Activated CD8-positive, alpha-beta T cell treated with anti-CD3 and anti-CD28 coated beads for 36 hours (primary cell): Measurements from ENCODE around the gene USP28. TPM values are rescaled to one million over a fixed set of nuclear protein-coding genes. Genes with fewer than 3 reads are reported as not detected.

Experiments used
- ATAC-seq: fragments of 200-7000 bp; cut with Tn5 transposase; one replicate; pipeline ENCODE4 v1.10.0; 2021; ENCODE audit warnings: mild to moderate bottlenecking, moderate library complexity
- CTCF ChIA-PET: fragments of 350-600 bp; sonication (Branson Sonifier 250); formaldehyde crosslinking; loops from one replicate; lab custom pipeline; 2021; ENCODE audit warnings: antibody characterized with exemption; lab: Charles Lee
- POLR2A ChIA-PET: fragments of 350-600 bp; sonication (Branson Sonifier 250); formaldehyde crosslinking; loops from one replicate; lab custom pipeline; 2021; ENCODE audit warnings: antibody characterized with exemption; lab: Charles Lee
- DNase-seq: peaks from one replicate; pipeline ENCODE4 v3.0.0-alpha.2; 2020
- H3K27ac Mint-ChIP-seq: one replicate; pipeline ENCODE4 v1.8.0; 2021; ENCODE audit warnings: mild to moderate bottlenecking, mixed read lengths
- H3K27me3 Mint-ChIP-seq: one replicate; pipeline ENCODE4 v1.8.0; 2021; ENCODE audit warnings: mixed read lengths
- H3K36me3 Mint-ChIP-seq: one replicate; pipeline ENCODE4 v1.8.0; 2021; ENCODE audit warnings: low read depth, mixed read lengths
- H3K4me1 Mint-ChIP-seq: one replicate; pipeline ENCODE4 v1.8.0; 2021; ENCODE audit warnings: low read depth, mixed read lengths
- H3K4me3 Mint-ChIP-seq: one replicate; pipeline ENCODE4 v1.8.0; 2021; ENCODE audit warnings: mild to moderate bottlenecking, moderate library complexity, mixed read lengths
- H3K9me3 Mint-ChIP-seq: one replicate; pipeline ENCODE4 v1.8.0; 2021; ENCODE audit warnings: mixed read lengths
- intact Hi-C: fragments of 100-400 bp; cut with micrococcal nuclease; formaldehyde crosslinking; loops from one replicate; pipeline ENCODE4 v1.10.0; 2022
- total RNA-seq, 2 experiments: library from RNA; stranded (reverse); gene quantifications; one replicate each; pipeline ENCODE4 v1.2.3, GENCODE V29; 2021
- TF ChIP-seq, protein P1 (sequence below): fragments of 200-600 bp; IDR thresholded peaks from one replicate; pipeline ENCODE4 v1.8.0; 2022; ENCODE audit warnings: antibody characterized with exemption, mild to moderate bottlenecking

USP28 gene
- total RNA-seq, 2 experiments from 2014 or later, result 40.3 to 41.9 TPM

DNA sequence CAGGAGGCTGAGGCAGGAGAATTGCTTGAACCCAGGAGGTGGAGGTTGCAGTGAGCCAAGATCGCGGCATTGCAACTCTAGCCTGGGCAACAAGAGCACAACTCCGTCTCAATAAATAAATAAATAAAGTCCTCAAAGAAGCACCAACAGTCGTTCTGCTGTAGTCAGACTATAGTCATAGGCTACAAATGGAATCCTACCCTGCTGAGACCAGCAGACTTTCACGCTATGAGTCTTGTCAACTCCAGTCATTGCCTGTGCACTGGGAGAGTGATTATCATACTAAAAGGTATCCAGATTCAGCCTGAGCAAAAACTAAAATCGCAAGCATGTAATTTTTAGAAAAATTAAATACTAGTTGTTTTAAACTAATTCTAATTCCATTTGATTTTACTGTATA lies 19.6 kb downstream of the USP28 start:
- CTCF ChIA-PET, result no interaction called here
- ATAC-seq, result no peak

DNA sequence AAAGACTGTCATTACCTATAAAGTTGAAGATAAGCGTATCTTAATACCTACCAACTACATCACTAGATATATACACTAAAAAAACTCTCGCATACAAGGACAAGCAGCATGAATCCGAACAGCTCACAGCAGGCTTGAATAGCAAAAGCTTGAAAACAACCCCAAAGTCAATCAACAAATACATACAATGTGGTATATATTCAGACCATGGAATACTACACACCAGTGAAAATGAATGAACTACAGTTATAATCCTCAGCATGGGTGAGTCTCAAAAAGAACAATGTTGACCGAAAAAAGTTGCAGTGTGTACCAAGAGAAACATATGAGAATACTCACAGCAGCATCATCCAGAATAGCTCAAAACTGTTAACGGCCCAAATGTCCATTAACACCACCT lies 25.2 kb downstream of the USP28 start:
- Mint-ChIP-seq H3K9me3 (no peaks in the 10 kb centered on the region), H3K4me1 (no peaks in the 10 kb centered on the region), H3K27ac (no peak overlapping the region), H3K4me3 (no peak overlapping the region), H3K27me3 (no peaks in the 10 kb centered on the region), H3K36me3 (peaks cover 36% of the 10 kb centered on the region)
- intact Hi-C loops, result no loop called here
- ChIA-PET CTCF (no interaction called here), POLR2A (interaction anchor here (0.7 kb wide), 1 partner anchor 9 kb away, joined by 3 read pairs; no protein-coding TSS in a partner anchor)
- ATAC-seq (no peak), DNase-seq (no peak)
- TF ChIP-seq, protein P1, sequence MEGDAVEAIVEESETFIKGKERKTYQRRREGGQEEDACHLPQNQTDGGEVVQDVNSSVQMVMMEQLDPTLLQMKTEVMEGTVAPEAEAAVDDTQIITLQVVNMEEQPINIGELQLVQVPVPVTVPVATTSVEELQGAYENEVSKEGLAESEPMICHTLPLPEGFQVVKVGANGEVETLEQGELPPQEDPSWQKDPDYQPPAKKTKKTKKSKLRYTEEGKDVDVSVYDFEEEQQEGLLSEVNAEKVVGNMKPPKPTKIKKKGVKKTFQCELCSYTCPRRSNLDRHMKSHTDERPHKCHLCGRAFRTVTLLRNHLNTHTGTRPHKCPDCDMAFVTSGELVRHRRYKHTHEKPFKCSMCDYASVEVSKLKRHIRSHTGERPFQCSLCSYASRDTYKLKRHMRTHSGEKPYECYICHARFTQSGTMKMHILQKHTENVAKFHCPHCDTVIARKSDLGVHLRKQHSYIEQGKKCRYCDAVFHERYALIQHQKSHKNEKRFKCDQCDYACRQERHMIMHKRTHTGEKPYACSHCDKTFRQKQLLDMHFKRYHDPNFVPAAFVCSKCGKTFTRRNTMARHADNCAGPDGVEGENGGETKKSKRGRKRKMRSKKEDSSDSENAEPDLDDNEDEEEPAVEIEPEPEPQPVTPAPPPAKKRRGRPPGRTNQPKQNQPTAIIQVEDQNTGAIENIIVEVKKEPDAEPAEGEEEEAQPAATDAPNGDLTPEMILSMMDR, result no peak

More for the DNA sequence above, 19.6 kb downstream of the USP28 start:
- no peaks in the 10 kb centered on the region for H3K9me3 Mint-ChIP-seq
- no peaks in the 10 kb centered on the region for H3K27me3 Mint-ChIP-seq
- no peak overlapping the region for H3K4me3 Mint-ChIP-seq
- peaks cover 6% of the 10 kb centered on the region for H3K4me1 Mint-ChIP-seq
- POLR2A ChIA-PET, result no interaction called here
- no peak for DNase-seq
- peaks cover 18% of the 10 kb centered on the region for H3K36me3 Mint-ChIP-seq
- TF ChIP-seq, protein P1, result no peak
- intact Hi-C loops, result no loop called here
- no peak overlapping the region for H3K27ac Mint-ChIP-seq

GRCh38 chr11:113849713-113850112 lies 25.7 kb downstream of the USP28 start:
- no peaks in the 10 kb centered on the region for H3K4me1 Mint-ChIP-seq
- intact Hi-C loops, result no loop called here
- TF ChIP-seq, protein P1, result no peak
- ChIA-PET CTCF (no interaction called here), POLR2A (interaction anchor here (0.7 kb wide), 1 partner anchor 9 kb away, joined by 3 read pairs; no protein-coding TSS in a partner anchor)
- no peak overlapping the region for H3K27ac Mint-ChIP-seq
- no peak overlapping the region for H3K4me3 Mint-ChIP-seq
- no peak for DNase-seq
- H3K9me3 Mint-ChIP-seq, result no peaks in the 10 kb centered on the region
- no peaks in the 10 kb centered on the region for H3K27me3 Mint-ChIP-seq
- H3K36me3 Mint-ChIP-seq, result peaks cover 36% of the 10 kb centered on the region
- no peak for ATAC-seq

DNA sequence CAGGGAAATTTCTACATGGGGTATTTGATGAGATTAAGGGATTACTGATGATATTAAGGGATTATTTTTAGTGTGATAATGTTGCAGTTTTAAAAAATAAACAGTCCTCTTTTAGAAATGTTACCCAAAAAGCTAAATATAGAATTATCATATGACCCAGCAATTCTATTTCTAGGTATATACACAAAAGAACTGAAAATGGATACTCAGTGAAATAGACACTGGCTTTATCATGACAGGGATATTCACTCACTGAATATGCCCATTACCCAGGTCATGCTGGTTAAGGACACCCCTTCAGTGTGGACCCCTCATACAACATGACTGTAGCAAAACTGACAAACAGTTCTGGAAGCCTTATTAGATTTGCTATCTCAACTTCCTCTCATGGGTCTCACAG lies 27.8 kb downstream of the USP28 start:
- H3K4me3 Mint-ChIP-seq, result no peak overlapping the region
- CTCF ChIA-PET, result no interaction called here
- TF ChIP-seq, protein P1, result no peak
- H3K4me1 Mint-ChIP-seq, result no peaks in the 10 kb centered on the region
- no peak overlapping the region for H3K27ac Mint-ChIP-seq
- H3K36me3 Mint-ChIP-seq, result peaks cover 35% of the 10 kb centered on the region
- POLR2A ChIA-PET, result no interaction called here
- no peaks in the 10 kb centered on the region for H3K9me3 Mint-ChIP-seq
- no peaks in the 10 kb centered on the region for H3K27me3 Mint-ChIP-seq
- intact Hi-C loops, result no loop called here
- ATAC-seq, result no peak
- DNase-seq, result no peak

GRCh38 chr11:113847111-113847510 lies 28.3 kb downstream of the USP28 start:
- H3K9me3 Mint-ChIP-seq, result no peaks in the 10 kb centered on the region
- ATAC-seq, result no peak
- H3K27ac Mint-ChIP-seq, result no peak overlapping the region
- ChIA-PET CTCF (no interaction called here), POLR2A (no interaction called here)
- intact Hi-C loops, result no loop called here
- no peak for DNase-seq
- H3K4me3 Mint-ChIP-seq, result no peak overlapping the region
- H3K27me3 Mint-ChIP-seq, result no peaks in the 10 kb centered on the region
- H3K4me1 Mint-ChIP-seq, result no peaks in the 10 kb centered on the region
- TF ChIP-seq, protein P1, result no peak
- H3K36me3 Mint-ChIP-seq, result peaks cover 30% of the 10 kb centered on the region
